GM23338 (cell line): ENCODE data around the gene MRPS27. TPM values are rescaled to one million over a fixed set of nuclear protein-coding genes. Genes with fewer than 3 reads are reported as not detected.

Source experiments
- ATAC-seq: fragments of 200-7000 bp; cut with Tn5 transposase; 3 replicates; pipeline ENCODE4 v1.9.1; 2020
- DNase-seq: peaks from one replicate; pipeline ENCODE4 v3.0.0-alpha.2; 2015; ENCODE audit warnings: low spot score
- H2AFZ ChIP-seq: fragments of 200-600 bp; sonication (generic); 2 replicates; pipeline ENCODE4 v1.8.0; 2016; ENCODE audit warnings: antibody characterized with exemption, mild to moderate bottlenecking, moderate library complexity
- H3F3A ChIP-seq: fragments of 200-600 bp; sonication (generic); replicated peaks from 2 replicates; pipeline ENCODE4 v1.8.0; 2017; ENCODE audit warnings: antibody characterized with exemption, mixed run types, low read depth
- H3K27ac ChIP-seq: fragments of 200-600 bp; sonication (generic); 2 replicates; pipeline ENCODE4 v1.6.1; 2016; ENCODE audit warnings: low read depth
- H3K27me3 ChIP-seq: fragments of 200-600 bp; sonication (generic); 2 replicates; pipeline ENCODE4 v1.8.0; 2016; ENCODE audit warnings: mild to moderate bottlenecking, mixed run types, moderate library complexity; ENCODE audit not compliant: insufficient read depth
- H3K36me3 ChIP-seq: fragments of 200-600 bp; sonication (generic); 2 replicates; pipeline ENCODE4 v1.8.0; 2016; ENCODE audit warnings: mild to moderate bottlenecking; ENCODE audit not compliant: insufficient read depth
- H3K4me1 ChIP-seq: fragments of 200-600 bp; sonication (generic); 2 replicates; pipeline ENCODE4 v1.8.0; 2016; ENCODE audit warnings: mild to moderate bottlenecking, moderate library complexity; ENCODE audit not compliant: insufficient read depth
- H3K4me2 ChIP-seq: fragments of 200-600 bp; sonication (generic); 2 replicates; pipeline ENCODE4 v1.7.1; 2017; ENCODE audit warnings: mixed run types
- H3K4me3 ChIP-seq: fragments of 200-600 bp; sonication (generic); 2 replicates; pipeline ENCODE4 v1.6.1; 2016; ENCODE audit warnings: mixed run types
- H3K79me2 ChIP-seq: fragments of 200-600 bp; sonication (generic); replicated peaks from 2 replicates; pipeline ENCODE4 v1.8.0; 2017; ENCODE audit warnings: mild to moderate bottlenecking; ENCODE audit not compliant: insufficient read depth
- H3K9me2 ChIP-seq: fragments of 200-600 bp; sonication (generic); 2 replicates; pipeline ENCODE4 v1.8.0; 2017; ENCODE audit not compliant: insufficient read depth
- H4K20me1 ChIP-seq: fragments of 200-600 bp; sonication (generic); replicated peaks from 2 replicates; pipeline ENCODE4 v1.8.0; 2017; ENCODE audit warnings: mild to moderate bottlenecking; ENCODE audit not compliant: insufficient read depth
- H3K27ac Mint-ChIP-seq: 2 replicates; pipeline ENCODE4 v1.8.0; 2020; ENCODE audit warnings: inconsistent platforms, mild to moderate bottlenecking, moderate library complexity, mixed read lengths
- H3K27me3 Mint-ChIP-seq: 3 replicates; pipeline ENCODE4 v1.8.0; 2022; ENCODE audit warnings: low read depth, mild to moderate bottlenecking, moderate library complexity, mixed read lengths, inconsistent platforms; ENCODE audit not compliant: insufficient read depth, poor library complexity
- H3K36me3 Mint-ChIP-seq: 3 replicates; pipeline ENCODE4 v1.8.0; 2021; ENCODE audit warnings: low read depth, mild to moderate bottlenecking, inconsistent platforms, moderate library complexity, mixed read lengths
- H3K4me1 Mint-ChIP-seq: 3 replicates; pipeline ENCODE4 v1.8.0; 2020; ENCODE audit warnings: mild to moderate bottlenecking, inconsistent platforms, mixed read lengths
- H3K4me3 Mint-ChIP-seq: 3 replicates; pipeline ENCODE4 v1.8.0; 2021; ENCODE audit warnings: moderate library complexity, mild to moderate bottlenecking, inconsistent platforms, mixed read lengths
- H3K9me3 Mint-ChIP-seq: 3 replicates; pipeline ENCODE4 v1.8.0; 2020; ENCODE audit warnings: moderate library complexity, mild to moderate bottlenecking, inconsistent platforms, mixed read lengths
- CREB1 ChIP-seq: fragments of 250-450 bp; sonication (Bioruptor Pico); IDR thresholded peaks from 2 replicates; pipeline ENCODE4 v1.5.0; 2020; ENCODE audit warnings: low read depth, mild to moderate bottlenecking, moderate library complexity
- EZH2 ChIP-seq: fragments of 200-600 bp; sonication (generic); IDR thresholded peaks from one replicate; pipeline ENCODE4 v1.8.0; 2017; ENCODE audit warnings: antibody characterized with exemption, mild to moderate bottlenecking, low read depth; ENCODE audit not compliant: unreplicated experiment
- EZH2phosphoT487 ChIP-seq: fragments of 200-600 bp; sonication (generic); IDR thresholded peaks from one replicate; pipeline ENCODE4 v1.8.1; 2018; ENCODE audit warnings: antibody characterized with exemption; ENCODE audit not compliant: unreplicated experiment
- JUNB ChIP-seq: IDR thresholded peaks from one replicate; pipeline ENCODE4 v1.6.1; 2016; ENCODE audit warnings: antibody characterized with exemption; ENCODE audit not compliant: unreplicated experiment
- POLR2AphosphoS5 ChIP-seq: IDR thresholded peaks from 2 replicates; pipeline ENCODE4 v1.6.1; 2016; ENCODE audit warnings: antibody characterized with exemption, low read depth
- STAT1 ChIP-seq: IDR thresholded peaks from one replicate; pipeline ENCODE4 v1.6.1; 2016; ENCODE audit warnings: antibody characterized with exemption; ENCODE audit not compliant: unreplicated experiment
- ZNF114 ChIP-seq: fragments of 250-450 bp; sonication (Bioruptor Pico); IDR thresholded peaks from 2 replicates; pipeline ENCODE4 v1.5.0; 2020; ENCODE audit warnings: mild to moderate bottlenecking, moderate library complexity
- ZNF331 ChIP-seq: fragments of 250-450 bp; sonication (Bioruptor Pico); IDR thresholded peaks from 2 replicates; pipeline ENCODE4 v1.5.0; 2020; ENCODE audit warnings: low read depth, mild to moderate bottlenecking, moderate library complexity
- ZNF462 ChIP-seq: fragments of 250-450 bp; sonication (Bioruptor Pico); IDR thresholded peaks from 2 replicates; pipeline ENCODE4 v1.5.0; 2020; ENCODE audit warnings: mild to moderate bottlenecking, moderate library complexity
- polyA plus RNA-seq: library from polyadenylated mRNA; unstranded; fragments of >200 nt; fragmentation: Nextera tagmentation; extraction: Ambion mirVana; gene quantifications from 2 replicates; pipeline ENCODE4 v1.2.1, GENCODE V29; 2016
- total RNA-seq: library from RNA; depleted of rRNA; stranded (reverse); fragments of >200 nt; shearing (Covaris generic); gene quantifications from 2 replicates; pipeline ENCODE4 v1.2.3, GENCODE V29; 2014
- TF ChIP-seq, protein P1 (sequence below): IDR thresholded peaks from one replicate; pipeline ENCODE4 v1.6.1; 2018; ENCODE audit warnings: antibody characterized with exemption; ENCODE audit not compliant: unreplicated experiment
- TF ChIP-seq, protein P2 (sequence below), 2 experiments: fragments of 200-600 bp in 1 of 2; sonication (generic) in 1 of 2; conservative IDR thresholded peaks; 2 replicates each; pipeline versions ENCODE4 v1.5.1 to v1.6.1; 2016 to 2017; ENCODE audit warnings: antibody characterized with exemption in 2 of 2, low read depth in 2 of 2, mild to moderate bottlenecking in 2 of 2, moderate library complexity in 1 of 2

The MRPS27 gene
- total and polyA plus RNA-seq, 2 experiments from 2014 or later, result 53.2 to 141 TPM

DNA sequence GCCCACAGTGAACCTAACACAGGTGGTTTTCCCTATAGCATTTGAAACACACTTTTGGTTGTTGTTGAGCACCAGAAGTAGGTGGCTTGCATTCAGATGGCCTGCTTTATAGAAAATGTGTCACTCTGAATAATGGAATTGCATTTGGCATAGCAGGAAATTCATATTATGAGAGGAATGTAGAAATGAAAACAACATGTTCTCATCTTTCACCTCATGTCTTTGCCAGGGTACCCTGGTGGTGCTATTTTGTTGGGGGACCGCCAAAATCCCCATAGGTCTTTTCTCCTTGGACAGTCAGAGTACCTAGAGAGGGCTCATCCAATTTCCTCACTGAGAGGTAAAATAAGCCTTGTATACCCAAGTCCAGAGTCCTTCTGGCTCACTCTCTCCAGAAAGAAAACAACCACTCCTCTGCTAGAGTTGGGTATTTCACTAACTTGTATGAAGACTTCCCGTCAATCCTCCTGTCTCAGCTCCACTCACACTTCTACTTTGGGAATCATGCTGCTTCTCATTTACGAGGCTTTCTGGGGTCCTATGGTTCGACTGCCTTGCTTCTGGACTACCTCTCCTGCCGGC, 67.4 kb downstream of the MRPS27 start:
- no peaks in the 10 kb centered on the region for H3F3A ChIP-seq

More for the DNA sequence above, 67.4 kb downstream of the MRPS27 start:
- Histone ChIP-seq H3K4me2 (no peak overlapping the region), H3K27me3 (no peaks in the 10 kb centered on the region), H3K27ac (peak overlapping the region; percentile 40; the same call in 1 of the 2 replicates), H3K4me1 (no peaks in the 10 kb centered on the region), H4K20me1 (no peaks in the 10 kb centered on the region), H3K36me3 (no peaks in the 10 kb centered on the region), H2AFZ (no peak overlapping the region), H3K79me2 (peaks cover 11% of the 10 kb centered on the region; the same call in 1 of the 2 replicates), H3K4me3 (no peak overlapping the region), H3K9me2 (no peaks in the 10 kb centered on the region)
- peaks cover 8% of the 10 kb centered on the region for H3K36me3 Mint-ChIP-seq
- TF ChIP-seq ZNF331 (CRISPR knock-in tag) (no peak), ZNF114 (CRISPR knock-in tag) (no peak), POLR2AphosphoS5 (no peak), ZNF462 (no peak), STAT1 (no peak), EZH2 (no peak), CREB1 (CRISPR knock-in tag) (no peak), JUNB (no peak), EZH2phosphoT487 (no peak)
- TF ChIP-seq, protein P1, sequence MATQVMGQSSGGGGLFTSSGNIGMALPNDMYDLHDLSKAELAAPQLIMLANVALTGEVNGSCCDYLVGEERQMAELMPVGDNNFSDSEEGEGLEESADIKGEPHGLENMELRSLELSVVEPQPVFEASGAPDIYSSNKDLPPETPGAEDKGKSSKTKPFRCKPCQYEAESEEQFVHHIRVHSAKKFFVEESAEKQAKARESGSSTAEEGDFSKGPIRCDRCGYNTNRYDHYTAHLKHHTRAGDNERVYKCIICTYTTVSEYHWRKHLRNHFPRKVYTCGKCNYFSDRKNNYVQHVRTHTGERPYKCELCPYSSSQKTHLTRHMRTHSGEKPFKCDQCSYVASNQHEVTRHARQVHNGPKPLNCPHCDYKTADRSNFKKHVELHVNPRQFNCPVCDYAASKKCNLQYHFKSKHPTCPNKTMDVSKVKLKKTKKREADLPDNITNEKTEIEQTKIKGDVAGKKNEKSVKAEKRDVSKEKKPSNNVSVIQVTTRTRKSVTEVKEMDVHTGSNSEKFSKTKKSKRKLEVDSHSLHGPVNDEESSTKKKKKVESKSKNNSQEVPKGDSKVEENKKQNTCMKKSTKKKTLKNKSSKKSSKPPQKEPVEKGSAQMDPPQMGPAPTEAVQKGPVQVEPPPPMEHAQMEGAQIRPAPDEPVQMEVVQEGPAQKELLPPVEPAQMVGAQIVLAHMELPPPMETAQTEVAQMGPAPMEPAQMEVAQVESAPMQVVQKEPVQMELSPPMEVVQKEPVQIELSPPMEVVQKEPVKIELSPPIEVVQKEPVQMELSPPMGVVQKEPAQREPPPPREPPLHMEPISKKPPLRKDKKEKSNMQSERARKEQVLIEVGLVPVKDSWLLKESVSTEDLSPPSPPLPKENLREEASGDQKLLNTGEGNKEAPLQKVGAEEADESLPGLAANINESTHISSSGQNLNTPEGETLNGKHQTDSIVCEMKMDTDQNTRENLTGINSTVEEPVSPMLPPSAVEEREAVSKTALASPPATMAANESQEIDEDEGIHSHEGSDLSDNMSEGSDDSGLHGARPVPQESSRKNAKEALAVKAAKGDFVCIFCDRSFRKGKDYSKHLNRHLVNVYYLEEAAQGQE, result no peak
- TF ChIP-seq, protein P2, sequence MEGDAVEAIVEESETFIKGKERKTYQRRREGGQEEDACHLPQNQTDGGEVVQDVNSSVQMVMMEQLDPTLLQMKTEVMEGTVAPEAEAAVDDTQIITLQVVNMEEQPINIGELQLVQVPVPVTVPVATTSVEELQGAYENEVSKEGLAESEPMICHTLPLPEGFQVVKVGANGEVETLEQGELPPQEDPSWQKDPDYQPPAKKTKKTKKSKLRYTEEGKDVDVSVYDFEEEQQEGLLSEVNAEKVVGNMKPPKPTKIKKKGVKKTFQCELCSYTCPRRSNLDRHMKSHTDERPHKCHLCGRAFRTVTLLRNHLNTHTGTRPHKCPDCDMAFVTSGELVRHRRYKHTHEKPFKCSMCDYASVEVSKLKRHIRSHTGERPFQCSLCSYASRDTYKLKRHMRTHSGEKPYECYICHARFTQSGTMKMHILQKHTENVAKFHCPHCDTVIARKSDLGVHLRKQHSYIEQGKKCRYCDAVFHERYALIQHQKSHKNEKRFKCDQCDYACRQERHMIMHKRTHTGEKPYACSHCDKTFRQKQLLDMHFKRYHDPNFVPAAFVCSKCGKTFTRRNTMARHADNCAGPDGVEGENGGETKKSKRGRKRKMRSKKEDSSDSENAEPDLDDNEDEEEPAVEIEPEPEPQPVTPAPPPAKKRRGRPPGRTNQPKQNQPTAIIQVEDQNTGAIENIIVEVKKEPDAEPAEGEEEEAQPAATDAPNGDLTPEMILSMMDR (conservative IDR thresholded peaks at IDR 0.05; ENCODE audit: low read depth in 2 of 2), result no peak
- DNase-seq, result no peak
- H3K27ac Mint-ChIP-seq, result peak overlapping the region; percentile 6; the same call in 1 of the 2 replicates
- no peak for ATAC-seq
- H3K4me3 Mint-ChIP-seq, result no peak overlapping the region
- no peaks in the 10 kb centered on the region for H3K27me3 Mint-ChIP-seq
- peaks cover 12% of the 10 kb centered on the region for H3K4me1 Mint-ChIP-seq
- no peaks in the 10 kb centered on the region for H3K9me3 Mint-ChIP-seq
